ENCODE measurements around the gene TMEM11. TPM values are rescaled to one million over a fixed set of nuclear protein-coding genes. Genes with fewer than 3 reads are reported as not detected.
"Not testable (repeated sequence)": the region's sequence is repeated elsewhere in the genome, so short reads cannot be mapped to it uniquely, and the experiment has no call there.

TMEM11 gene
- total RNA-seq, 2 experiments from 2014 or later: 23.6 to 28.2 TPM

DNA sequence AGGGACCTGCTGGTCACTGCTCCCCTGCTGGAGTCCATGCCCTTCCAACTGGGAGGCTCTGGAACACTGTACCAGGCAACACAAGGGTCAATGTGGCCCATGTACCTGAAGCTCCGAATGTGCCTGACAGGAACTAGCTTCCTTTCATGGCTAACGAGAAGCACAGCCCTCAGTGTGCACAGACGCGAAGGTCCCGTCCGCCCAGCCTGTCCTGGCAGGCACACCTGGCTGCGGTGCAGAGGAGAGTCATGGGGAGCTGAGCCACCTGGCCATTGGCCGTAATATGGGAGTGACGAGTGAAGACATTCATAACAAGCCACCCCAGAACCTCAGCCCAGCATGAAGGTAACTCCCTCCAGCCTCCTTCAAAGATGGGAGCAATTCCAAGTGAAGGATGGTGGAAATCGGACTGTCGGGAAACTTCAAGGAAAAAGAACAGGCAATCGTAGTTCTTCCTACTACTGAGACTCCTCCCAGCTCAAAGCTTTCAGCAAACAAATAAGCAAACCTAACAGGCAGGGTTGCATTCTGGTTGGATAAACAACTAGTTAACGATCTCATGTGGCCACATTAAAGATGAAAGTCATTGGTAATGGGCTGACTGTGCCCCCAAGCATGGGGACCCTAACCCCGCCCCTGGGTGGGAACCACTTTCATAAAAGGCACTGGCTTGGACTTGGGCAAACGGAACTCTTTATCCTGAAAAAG, 13.2 kb downstream of the TMEM11 start:
- intact Hi-C loops (cut with micrococcal nuclease): no loop called here
- H3K4me1 Mint-ChIP-seq (ENCODE audit: low read depth): peaks cover 23% of the 10 kb centered on the region
- H3K9me3 Mint-ChIP-seq: no peaks in the 10 kb centered on the region
- no peak overlapping the region for H3K27ac Mint-ChIP-seq
- H3K27me3 Mint-ChIP-seq (ENCODE audit: low read depth): no peaks in the 10 kb centered on the region
- no peak for DNase-seq
- no peak overlapping the region for H3K4me3 Mint-ChIP-seq
- H3K36me3 Mint-ChIP-seq (ENCODE audit: low read depth): peaks cover 18% of the 10 kb centered on the region
- CTCF ChIA-PET: interaction anchor here (0.6 to 0.9 kb wide), 4 partner anchors 43 to 155 kb away, joined by 3 read pairs; no protein-coding TSS in a partner anchor

DNA sequence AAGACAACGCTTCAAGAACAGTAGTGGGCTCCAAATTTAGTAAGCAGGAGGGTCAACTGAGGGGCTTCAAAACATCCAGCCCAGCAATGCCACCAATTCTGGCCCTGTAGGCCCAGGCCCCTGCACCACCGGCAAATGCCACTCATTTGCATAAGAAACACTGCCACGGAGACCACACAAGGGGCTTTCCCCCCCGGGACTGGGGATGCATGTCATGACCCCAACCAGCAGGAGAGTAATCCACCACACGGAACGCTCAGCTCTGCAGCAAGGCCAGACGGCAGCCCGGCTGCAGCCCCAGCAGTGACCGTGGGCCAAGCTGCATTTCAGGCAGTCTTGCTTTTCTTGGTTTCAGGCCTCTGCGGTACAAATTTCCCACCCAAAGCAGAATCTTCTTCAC, 14.1 kb downstream of the TMEM11 start:
- Mint-ChIP-seq H3K9me3 (no peaks in the 10 kb centered on the region), H3K4me3 (no peak overlapping the region), H3K36me3 (ENCODE audit: low read depth) (peaks cover 18% of the 10 kb centered on the region), H3K27me3 (ENCODE audit: low read depth) (no peaks in the 10 kb centered on the region), H3K27ac (no peak overlapping the region), H3K4me1 (ENCODE audit: low read depth) (peaks cover 15% of the 10 kb centered on the region)
- CTCF ChIA-PET: no interaction called here
- intact Hi-C loops (cut with micrococcal nuclease): no loop called here
- DNase-seq: no peak

DNA sequence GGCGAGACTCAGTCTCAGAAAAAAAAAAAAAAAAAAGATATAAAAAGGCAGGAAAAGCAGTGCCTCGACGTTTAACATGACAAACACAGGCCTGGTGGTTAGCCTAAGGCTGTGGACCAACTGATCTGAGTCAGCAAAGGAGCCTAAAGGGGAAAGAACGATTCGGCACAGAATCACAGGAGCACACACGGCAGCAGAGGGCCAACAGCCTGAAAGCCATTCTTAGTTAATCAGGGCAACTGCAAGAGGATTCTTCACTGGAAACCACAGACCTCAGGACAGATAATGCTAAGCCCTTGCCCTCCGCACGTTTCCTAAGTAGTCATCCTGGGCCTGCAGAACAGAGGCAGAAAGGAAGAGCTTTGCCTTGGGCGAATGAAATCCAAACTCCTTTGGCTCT, 14.7 kb downstream of the TMEM11 start:
- no peak overlapping the region for H3K27ac Mint-ChIP-seq
- H3K4me3 Mint-ChIP-seq: no peak overlapping the region
- H3K9me3 Mint-ChIP-seq: no peaks in the 10 kb centered on the region
- CTCF ChIA-PET: no interaction called here
- intact Hi-C loops (cut with micrococcal nuclease): no loop called here
- peaks cover 10% of the 10 kb centered on the region for H3K4me1 Mint-ChIP-seq (ENCODE audit: low read depth)
- DNase-seq: no peak
- H3K27me3 Mint-ChIP-seq (ENCODE audit: low read depth): no peaks in the 10 kb centered on the region
- peaks cover 18% of the 10 kb centered on the region for H3K36me3 Mint-ChIP-seq (ENCODE audit: low read depth)

DNA sequence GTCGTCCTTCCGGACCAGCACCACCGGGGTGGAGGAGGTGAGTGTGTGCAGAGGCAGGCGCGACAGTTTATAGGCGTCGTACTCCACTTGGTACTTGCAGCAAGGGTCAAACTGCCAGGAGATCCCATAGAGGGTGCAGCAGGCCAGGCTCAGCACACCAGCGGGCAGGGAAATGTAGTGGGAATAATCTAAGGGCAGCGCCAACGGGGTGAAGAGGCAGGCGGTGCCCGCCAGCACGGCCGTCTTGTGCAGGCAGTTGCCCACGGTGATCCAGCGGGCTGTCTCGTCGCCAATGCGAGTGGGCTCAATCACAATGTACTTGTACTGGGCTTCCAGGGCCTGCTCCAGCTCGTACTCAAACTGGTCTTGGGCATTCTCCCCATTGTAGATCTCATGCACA, 15.6 kb downstream of the TMEM11 start:
- H3K27me3 Mint-ChIP-seq (ENCODE audit: low read depth): no peaks in the 10 kb centered on the region
- intact Hi-C loops (cut with micrococcal nuclease): no loop called here
- peaks cover 21% of the 10 kb centered on the region for H3K36me3 Mint-ChIP-seq (ENCODE audit: low read depth)
- no peaks in the 10 kb centered on the region for H3K9me3 Mint-ChIP-seq
- CTCF ChIA-PET: interaction anchor here (1.0 kb wide), 1 partner anchor 15 kb away, joined by 3 read pairs; no protein-coding TSS in a partner anchor
- no peak for DNase-seq
- H3K27ac Mint-ChIP-seq: no peak overlapping the region
- H3K4me1 Mint-ChIP-seq (ENCODE audit: low read depth): peaks cover 11% of the 10 kb centered on the region
- H3K4me3 Mint-ChIP-seq: no peak overlapping the region

DNA sequence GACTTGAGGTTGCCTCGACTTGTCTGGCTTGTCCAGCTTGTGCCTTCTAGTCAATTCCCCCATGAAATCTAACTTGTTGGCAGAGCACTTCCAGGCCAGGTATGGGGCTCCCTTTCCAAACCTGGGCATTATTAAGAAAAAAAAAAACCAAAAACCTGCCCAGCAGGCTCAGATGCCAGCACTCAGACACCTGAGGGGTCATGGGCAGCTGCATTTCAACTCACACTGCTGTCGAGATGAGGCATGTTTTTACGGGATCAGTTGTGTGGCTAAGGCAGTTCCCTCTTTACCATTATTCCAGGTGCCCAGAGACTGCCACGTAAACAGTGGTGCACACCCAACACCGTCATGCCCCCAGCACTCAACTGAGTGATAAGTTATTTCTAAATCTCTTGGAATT, 17.8 kb downstream of the TMEM11 start:
- H3K36me3 Mint-ChIP-seq (ENCODE audit: low read depth): peaks cover 27% of the 10 kb centered on the region
- H3K9me3 Mint-ChIP-seq: no peaks in the 10 kb centered on the region
- intact Hi-C loops (cut with micrococcal nuclease): no loop called here
- no peaks in the 10 kb centered on the region for H3K27me3 Mint-ChIP-seq (ENCODE audit: low read depth)
- DNase-seq: no peak
- H3K4me1 Mint-ChIP-seq (ENCODE audit: low read depth): peaks cover 7% of the 10 kb centered on the region
- H3K4me3 Mint-ChIP-seq: no peak overlapping the region
- CTCF ChIA-PET: no interaction called here
- no peak overlapping the region for H3K27ac Mint-ChIP-seq

DNA sequence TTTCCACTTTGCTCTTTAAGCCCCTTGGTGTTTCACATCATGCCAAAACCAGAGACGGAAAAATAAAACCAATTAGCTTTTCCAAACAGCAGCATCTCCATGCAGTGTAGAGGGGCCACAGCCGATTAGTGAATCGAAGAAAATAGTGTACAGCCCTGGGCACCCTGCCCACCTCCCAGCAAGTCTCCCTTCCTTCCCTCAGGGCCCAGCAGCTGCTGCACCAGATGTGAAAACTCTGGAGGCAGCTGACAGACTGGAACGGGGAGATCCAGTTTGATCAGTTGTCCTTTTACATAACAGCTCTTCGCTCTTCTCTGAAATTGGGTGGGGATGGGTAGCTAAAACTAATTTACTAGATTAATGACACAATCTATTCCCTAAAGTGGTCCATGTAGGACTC, 19.3 kb downstream of the TMEM11 start:
- no peaks in the 10 kb centered on the region for H3K9me3 Mint-ChIP-seq
- peaks cover 30% of the 10 kb centered on the region for H3K36me3 Mint-ChIP-seq (ENCODE audit: low read depth)
- peaks cover 1% of the 10 kb centered on the region for H3K4me1 Mint-ChIP-seq (ENCODE audit: low read depth)
- H3K4me3 Mint-ChIP-seq: no peak overlapping the region
- H3K27ac Mint-ChIP-seq: no peak overlapping the region
- no peak for DNase-seq
- intact Hi-C loops (cut with micrococcal nuclease): no loop called here
- CTCF ChIA-PET: interaction anchor here (0.6 kb wide), 2 partner anchors 9 to 74 kb away, joined by 3 read pairs; no protein-coding TSS in a partner anchor
- H3K27me3 Mint-ChIP-seq (ENCODE audit: low read depth): no peaks in the 10 kb centered on the region

DNA sequence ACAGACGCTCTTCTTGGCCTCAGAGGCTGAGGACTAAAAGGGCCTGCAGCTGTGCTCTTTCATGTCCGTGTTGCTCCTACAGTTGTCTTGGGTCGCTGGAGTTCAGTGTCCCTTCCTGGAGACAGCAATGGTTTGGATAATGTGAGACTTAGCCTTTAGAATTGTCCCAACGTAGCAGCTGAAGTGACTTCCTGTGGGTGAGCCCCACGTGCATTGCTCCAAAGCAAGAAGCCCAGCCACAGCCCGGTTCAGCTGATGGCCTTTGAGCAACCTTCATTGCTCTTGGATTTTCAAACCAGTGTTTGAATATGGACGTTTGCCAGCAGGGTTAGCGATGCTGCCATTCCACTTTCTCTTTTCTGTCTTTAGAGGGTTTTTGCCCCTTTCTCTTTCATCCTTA, 19.7 kb downstream of the TMEM11 start:
- no peaks in the 10 kb centered on the region for H3K9me3 Mint-ChIP-seq
- CTCF ChIA-PET: interaction anchor here (0.6 kb wide), 1 partner anchor 74 kb away, joined by 3 read pairs; no protein-coding TSS in a partner anchor
- intact Hi-C loops (cut with micrococcal nuclease): no loop called here
- peak overlapping the region; percentile 46 for H3K27ac Mint-ChIP-seq
- H3K4me3 Mint-ChIP-seq: no peak overlapping the region
- H3K27me3 Mint-ChIP-seq (ENCODE audit: low read depth): no peaks in the 10 kb centered on the region
- peaks cover 1% of the 10 kb centered on the region for H3K4me1 Mint-ChIP-seq (ENCODE audit: low read depth)
- no peak for DNase-seq
- H3K36me3 Mint-ChIP-seq (ENCODE audit: low read depth): peaks cover 30% of the 10 kb centered on the region

DNA sequence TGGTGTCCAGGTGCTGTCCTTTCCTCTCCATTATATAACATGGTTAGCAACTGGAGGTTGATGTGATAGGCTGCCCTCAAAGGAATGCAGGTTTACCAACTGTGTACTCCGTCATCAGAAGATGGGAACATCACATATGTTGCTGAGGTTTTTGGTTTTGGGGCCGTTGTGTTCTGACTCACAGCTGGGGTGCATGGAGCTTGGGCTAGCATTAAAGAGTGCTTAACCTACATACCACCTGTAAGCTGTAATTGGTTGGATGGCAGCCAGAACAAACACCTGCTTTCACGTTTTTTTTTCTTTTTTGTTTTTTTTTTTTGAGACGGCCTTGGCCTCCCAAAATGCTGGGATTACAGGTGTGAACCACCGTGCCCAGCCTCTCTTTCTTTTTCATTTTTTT, 20.9 kb downstream of the TMEM11 start:
- Mint-ChIP-seq H3K4me3 (no peak overlapping the region), H3K27me3 (ENCODE audit: low read depth) (no peaks in the 10 kb centered on the region)
- CTCF ChIA-PET: no interaction called here

DNA sequence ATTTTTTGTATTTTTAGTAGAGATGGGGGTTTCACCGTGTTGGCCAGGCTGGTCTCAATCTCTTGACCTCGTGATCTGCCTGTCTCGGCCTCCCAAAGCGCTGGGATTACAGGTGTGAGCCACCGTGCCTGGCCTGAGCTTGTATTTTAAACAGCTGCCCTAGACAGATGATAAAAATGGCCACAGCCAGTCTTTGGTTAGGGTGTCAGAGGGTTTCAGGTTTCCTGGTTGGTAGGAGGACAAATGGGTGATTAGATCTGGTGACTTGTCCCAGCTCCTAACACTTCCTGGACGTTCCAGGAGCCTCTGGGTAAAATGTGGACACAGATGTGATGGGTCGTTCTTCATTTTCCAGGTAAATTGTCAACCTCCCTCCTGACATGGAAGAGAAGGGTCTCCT, 21.5 kb downstream of the TMEM11 start:
- intact Hi-C loops (cut with micrococcal nuclease); DNase-seq; H3K27me3 Mint-ChIP-seq (ENCODE audit: low read depth); H3K4me1 Mint-ChIP-seq (ENCODE audit: low read depth); H3K9me3 Mint-ChIP-seq; H3K4me3 Mint-ChIP-seq; CTCF ChIA-PET; H3K27ac Mint-ChIP-seq: not testable (repeated sequence)
- peaks cover 21% of the 10 kb centered on the region for H3K36me3 Mint-ChIP-seq (ENCODE audit: low read depth)

More for the DNA sequence above, 20.9 kb downstream of the TMEM11 start:
- Mint-ChIP-seq H3K27ac (no peak overlapping the region), H3K4me1 (ENCODE audit: low read depth) (peaks cover 1% of the 10 kb centered on the region), H3K9me3 (no peaks in the 10 kb centered on the region), H3K36me3 (ENCODE audit: low read depth) (peaks cover 24% of the 10 kb centered on the region)
- intact Hi-C loops (cut with micrococcal nuclease): no loop called here
- no peak for DNase-seq

DNA sequence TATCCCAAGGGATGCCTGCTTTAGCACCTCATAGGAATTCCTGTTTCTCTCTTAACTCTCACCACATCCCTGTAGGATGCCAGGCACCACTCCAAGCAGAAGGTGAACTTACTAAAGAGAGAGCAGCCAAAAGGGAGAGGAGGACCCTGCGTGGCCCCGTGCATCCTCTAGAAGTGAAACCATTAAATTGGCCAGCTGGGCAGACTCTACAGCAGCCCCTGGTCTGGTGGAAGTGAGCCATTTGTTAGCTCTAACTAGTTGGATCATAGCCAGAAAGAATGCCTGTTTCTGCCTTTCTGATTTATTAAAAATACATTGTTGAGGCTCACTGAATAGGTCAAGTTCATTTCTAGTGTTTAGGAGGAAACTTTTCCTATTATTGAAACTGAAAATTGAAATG, 22.3 kb downstream of the TMEM11 start:
- intact Hi-C loops (cut with micrococcal nuclease): no loop called here
- Mint-ChIP-seq H3K9me3 (no peaks in the 10 kb centered on the region), H3K36me3 (ENCODE audit: low read depth) (peaks cover 17% of the 10 kb centered on the region), H3K4me1 (ENCODE audit: low read depth) (peaks cover 1% of the 10 kb centered on the region), H3K27me3 (ENCODE audit: low read depth) (no peaks in the 10 kb centered on the region), H3K27ac (no peak overlapping the region), H3K4me3 (no peak overlapping the region)
- CTCF ChIA-PET: interaction anchor here (0.6 kb wide), 1 partner anchor 86 kb away, joined by 6 read pairs; no protein-coding TSS in a partner anchor
- DNase-seq: no peak

DNA sequence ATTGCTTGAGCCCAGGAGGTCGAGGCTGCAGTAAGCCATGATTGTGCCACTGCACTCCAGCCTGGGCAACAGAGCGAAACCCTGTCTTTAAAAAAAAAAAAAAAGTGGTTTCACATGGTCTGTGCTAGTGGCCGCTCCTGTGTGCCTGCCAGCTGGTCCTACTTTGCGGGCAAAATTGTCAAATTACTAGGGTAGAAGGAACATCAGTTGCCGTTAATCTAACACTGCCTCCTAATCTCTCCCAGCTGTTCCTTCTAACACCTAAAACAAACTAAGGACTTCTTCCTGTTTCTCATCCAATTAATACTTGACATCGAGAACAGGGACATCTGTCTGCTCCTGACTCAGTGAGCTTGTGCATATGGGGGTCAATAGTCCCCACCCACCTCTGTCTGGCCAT, 23.9 kb downstream of the TMEM11 start:
- intact Hi-C loops (cut with micrococcal nuclease): no loop called here
- no peak overlapping the region for H3K27ac Mint-ChIP-seq
- CTCF ChIA-PET: interaction anchor here (0.9 kb wide), 1 partner anchor 88 kb away, joined by 3 read pairs; no protein-coding TSS in a partner anchor

DNA sequence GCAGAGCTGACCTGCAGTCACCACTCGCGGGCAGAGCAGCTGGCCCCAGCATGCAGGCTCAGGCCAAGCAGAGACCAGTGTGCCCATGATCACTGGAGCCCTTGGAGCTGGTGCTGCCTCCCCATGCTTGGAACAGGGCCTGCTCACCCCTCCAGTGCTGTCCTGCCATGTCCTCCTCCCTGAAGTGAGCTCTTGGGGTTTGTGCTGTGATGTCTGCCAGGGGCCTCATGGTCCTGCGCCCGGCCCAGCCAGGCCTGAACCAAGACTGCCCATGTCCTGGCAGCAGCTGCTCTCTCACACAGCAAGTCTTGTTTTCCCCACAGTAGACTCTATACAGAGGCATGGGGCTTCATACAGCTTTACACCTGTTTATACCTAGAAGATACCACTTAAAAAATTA, 24.6 kb downstream of the TMEM11 start:
- intact Hi-C loops (cut with micrococcal nuclease): no loop called here
- H3K4me3 Mint-ChIP-seq: no peak overlapping the region
- peaks cover 1% of the 10 kb centered on the region for H3K4me1 Mint-ChIP-seq (ENCODE audit: low read depth)
- no peak overlapping the region for H3K27ac Mint-ChIP-seq
- peaks cover 21% of the 10 kb centered on the region for H3K36me3 Mint-ChIP-seq (ENCODE audit: low read depth)
- CTCF ChIA-PET: no interaction called here
- no peaks in the 10 kb centered on the region for H3K9me3 Mint-ChIP-seq
- DNase-seq: no peak
- no peaks in the 10 kb centered on the region for H3K27me3 Mint-ChIP-seq (ENCODE audit: low read depth)

More for the DNA sequence above, 23.9 kb downstream of the TMEM11 start:
- no peak overlapping the region for H3K4me3 Mint-ChIP-seq
- no peaks in the 10 kb centered on the region for H3K9me3 Mint-ChIP-seq
- no peak for DNase-seq
- peaks cover 1% of the 10 kb centered on the region for H3K4me1 Mint-ChIP-seq (ENCODE audit: low read depth)
- no peaks in the 10 kb centered on the region for H3K27me3 Mint-ChIP-seq (ENCODE audit: low read depth)
- peaks cover 17% of the 10 kb centered on the region for H3K36me3 Mint-ChIP-seq (ENCODE audit: low read depth)
